Measurements from ENCODE around the gene INO80.

The INO80 gene

GRCh38 chr15:40944510-40945296 is 171.4 kb downstream of the INO80 start:
- no peak for DNase-seq (ENCODE audit: low read depth in 2 of 2)

DNA sequence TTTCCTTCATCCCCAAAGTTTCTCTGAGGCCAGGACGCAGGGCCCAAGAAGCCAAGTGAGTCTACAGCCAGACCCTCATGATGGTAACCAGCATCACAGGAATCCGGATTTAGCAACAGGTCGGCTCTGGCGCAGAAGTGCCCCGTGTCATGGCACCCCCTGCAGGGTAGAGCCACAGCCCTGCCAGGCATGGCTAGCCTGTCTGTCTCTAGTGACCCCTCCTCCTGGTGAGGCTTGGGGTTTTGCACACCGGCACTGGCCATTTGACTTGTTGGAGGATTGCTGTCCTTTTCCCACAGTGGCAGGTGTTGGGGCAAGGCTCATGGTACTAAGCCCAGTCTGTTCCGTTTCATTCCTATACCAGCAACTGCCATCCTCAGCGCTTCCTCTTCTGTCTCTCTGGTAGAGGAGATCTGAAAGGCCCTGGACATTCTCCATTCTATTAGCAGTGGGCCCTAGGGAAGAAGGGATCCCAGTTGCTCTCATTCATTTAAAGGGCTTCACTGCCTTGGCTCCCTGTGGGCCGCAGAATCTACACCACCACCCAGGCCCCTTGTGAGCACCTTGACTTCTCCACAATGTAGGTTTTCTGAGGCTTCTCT is 172.2 kb downstream of the INO80 start:
- DNase-seq (ENCODE audit: low read depth in 2 of 2) = no peak

DNA sequence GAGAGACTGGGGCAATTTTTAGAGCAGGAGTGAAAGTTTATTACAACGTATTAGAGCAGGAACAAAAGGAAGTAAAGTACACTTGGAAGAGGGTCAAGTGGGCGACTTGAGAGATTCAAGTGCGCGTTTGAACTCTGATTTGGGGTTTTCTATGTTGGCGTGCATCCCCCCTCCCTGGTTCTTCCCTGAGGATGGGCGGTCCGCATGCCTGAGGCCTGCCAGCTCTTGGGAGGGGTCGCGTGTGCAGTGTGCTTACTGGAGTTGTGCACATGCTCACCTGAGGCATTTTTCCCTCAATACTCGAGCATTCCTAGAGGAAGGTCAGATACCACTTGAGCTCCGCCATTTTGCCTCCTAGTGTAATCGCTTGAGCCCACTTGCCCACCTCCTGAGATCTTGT is 173.2 kb downstream of the INO80 start:
- no peak for DNase-seq (ENCODE audit: low read depth in 2 of 2)

DNA sequence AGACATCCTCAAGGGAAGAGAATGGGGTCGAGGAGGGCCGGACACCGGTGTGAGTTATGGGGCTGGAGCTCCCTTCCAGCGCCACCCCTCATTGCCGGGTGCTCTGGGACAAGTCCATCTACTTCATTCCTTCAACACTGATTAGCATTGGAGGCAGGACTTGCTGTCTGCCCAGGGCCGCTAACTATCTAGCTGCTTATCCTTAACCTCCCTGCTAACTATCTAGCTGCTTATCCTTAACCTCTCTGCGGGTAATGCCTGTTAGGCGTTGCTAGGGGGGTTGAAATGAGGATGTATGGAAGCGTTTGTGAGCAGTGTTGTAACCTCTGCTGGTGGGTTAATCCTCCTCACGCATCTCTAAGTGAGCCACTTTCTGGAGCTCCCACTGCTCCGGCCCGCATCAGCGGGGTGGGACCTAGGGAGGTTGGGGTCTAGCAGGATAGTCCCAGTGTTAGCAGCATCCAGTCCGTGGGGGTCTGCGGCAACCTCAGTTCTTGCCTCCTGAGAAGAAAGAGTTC is 173.7 kb downstream of the INO80 start:
- no peak for DNase-seq (ENCODE audit: low read depth in 2 of 2)

- peak; percentile 44 to 45 for DNase-seq (ENCODE audit: low read depth in 2 of 2)
Observed at GRCh38 chr15:40941528-40942336, 174.3 kb downstream of the INO80 start.

- no peak for DNase-seq (ENCODE audit: low read depth in 2 of 2)
Observed at GRCh38 chr15:40941068-40941527, 175.0 kb downstream of the INO80 start.

DNA sequence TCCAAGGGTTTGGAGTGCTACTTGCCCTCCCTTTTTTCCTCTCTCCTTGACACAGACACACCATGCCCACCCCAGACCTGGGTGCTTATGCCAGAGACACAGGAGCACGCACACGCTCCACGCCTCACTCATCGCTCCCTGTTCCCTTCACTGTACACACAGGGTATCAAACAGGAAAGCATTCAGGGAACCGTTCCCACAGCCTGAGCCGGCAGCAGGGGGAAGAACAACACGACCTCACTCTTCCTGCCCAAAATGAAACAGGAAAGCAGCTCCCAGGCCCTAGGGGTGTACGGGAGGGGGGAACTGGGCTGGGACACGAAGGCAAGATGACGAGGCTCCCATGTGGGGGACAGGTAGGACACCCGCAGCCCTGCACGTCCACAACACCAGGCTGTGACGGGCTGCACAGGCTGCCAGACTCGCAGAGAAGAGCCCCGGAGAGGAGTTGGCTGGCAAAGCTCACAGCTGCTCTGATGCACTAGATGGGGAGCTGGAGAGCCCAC is 175.7 kb downstream of the INO80 start:
- DNase-seq (ENCODE audit: low read depth in 2 of 2) = no peak

DNA sequence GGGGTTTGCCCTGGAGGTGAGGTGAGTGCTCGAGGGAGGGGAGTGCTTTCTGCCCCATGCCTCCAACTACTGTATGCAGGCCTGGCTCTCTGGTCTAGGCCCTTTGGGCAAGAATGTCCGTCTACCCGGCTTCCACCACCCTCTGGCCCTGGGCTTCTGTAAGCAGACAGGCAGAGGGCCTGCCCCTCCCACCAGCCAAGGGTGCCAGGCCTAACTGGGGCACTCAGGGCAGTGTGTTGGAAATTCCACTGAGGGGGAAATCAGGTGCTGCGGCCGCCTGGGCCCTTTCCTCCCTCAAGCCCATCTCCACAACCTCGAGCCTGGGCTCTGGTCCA is 177.6 kb downstream of the INO80 start:
- DNase-seq (ENCODE audit: low read depth in 2 of 2) = no peak

- no peak for DNase-seq (ENCODE audit: low read depth in 2 of 2)
Observed at GRCh38 chr15:40937762-40938535, 178.1 kb downstream of the INO80 start.

GRCh38 chr15:40936709-40937666 is 179.1 kb downstream of the INO80 start:
- DNase-seq (ENCODE audit: low read depth in 2 of 2) = no peak

DNA sequence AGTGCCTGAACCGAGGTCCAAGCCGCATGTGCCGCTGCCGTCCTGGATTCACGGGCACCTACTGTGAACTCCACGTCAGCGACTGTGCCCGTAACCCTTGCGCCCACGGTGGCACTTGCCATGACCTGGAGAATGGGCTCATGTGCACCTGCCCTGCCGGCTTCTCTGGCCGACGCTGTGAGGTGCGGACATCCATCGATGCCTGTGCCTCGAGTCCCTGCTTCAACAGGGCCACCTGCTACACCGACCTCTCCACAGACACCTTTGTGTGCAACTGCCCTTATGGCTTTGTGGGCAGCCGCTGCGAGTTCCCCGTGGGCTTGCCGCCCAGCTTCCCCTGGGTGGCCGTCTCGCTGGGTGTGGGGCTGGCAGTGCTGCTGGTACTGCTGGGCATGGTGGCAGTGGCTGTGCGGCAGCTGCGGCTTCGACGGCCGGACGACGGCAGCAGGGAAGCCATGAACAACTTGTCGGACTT is 179.8 kb downstream of the INO80 start:
- no peak for DNase-seq (ENCODE audit: low read depth in 2 of 2)

DNA sequence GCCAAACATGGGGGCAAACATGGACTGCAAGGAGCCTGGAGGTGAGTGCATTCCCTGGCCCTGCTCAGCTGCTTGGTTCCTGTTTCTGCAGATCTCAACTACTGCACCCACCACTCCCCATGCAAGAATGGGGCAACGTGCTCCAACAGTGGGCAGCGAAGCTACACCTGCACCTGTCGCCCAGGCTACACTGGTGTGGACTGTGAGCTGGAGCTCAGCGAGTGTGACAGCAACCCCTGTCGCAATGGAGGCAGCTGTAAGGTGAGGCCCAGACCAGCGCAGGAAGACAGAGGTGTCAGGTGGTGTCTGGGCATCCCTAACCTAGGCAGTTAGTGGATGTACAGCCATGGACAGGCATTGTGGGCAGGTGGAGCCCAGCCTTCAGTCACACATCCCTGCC is 181.6 kb downstream of the INO80 start:
- DNase-seq (ENCODE audit: low read depth in 2 of 2) = no peak

DNA sequence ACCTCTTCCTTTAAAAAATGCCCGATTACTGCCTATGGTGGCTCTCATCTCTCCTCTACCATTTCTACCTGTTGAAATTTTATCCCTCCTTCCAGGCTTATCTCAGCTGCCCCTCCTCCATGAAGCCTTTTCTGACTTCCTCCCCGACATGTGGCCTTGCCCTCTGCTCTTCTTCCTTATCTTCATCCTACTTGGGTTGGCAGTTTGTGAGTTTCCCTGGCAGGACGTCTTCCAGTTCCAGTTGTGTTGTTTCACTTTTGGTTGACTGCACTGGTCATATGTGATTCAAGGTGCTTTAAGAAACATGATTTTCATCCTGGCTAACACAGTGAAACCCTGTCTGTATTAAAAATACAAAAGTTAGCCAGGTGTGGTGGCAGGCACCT is 182.6 kb downstream of the INO80 start:
- DNase-seq (ENCODE audit: low read depth in 2 of 2) = no peak

- DNase-seq (ENCODE audit: low read depth in 2 of 2) = no peak
Observed at GRCh38 chr15:40932649-40933516, 183.2 kb downstream of the INO80 start.

DNA sequence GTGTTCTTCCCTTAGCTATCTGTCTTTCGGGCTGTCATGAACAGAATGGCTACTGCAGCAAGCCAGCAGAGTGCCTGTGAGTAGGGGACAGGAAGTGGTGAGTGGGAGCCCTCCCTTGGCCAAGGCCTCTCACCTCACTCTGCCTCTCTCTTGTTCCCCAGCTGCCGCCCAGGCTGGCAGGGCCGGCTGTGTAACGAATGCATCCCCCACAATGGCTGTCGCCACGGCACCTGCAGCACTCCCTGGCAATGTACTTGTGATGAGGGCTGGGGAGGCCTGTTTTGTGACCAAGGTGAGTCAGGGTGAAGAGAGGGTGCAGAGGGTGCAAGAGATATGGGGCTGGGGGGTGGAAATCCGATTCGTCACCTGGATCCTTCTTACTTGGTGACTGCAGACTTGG is 183.9 kb downstream of the INO80 start:
- DNase-seq (ENCODE audit: low read depth in 2 of 2) = no peak

GRCh38 chr15:40931300-40932142 is 184.6 kb downstream of the INO80 start:
- no peak for DNase-seq (ENCODE audit: low read depth in 2 of 2)

DNA sequence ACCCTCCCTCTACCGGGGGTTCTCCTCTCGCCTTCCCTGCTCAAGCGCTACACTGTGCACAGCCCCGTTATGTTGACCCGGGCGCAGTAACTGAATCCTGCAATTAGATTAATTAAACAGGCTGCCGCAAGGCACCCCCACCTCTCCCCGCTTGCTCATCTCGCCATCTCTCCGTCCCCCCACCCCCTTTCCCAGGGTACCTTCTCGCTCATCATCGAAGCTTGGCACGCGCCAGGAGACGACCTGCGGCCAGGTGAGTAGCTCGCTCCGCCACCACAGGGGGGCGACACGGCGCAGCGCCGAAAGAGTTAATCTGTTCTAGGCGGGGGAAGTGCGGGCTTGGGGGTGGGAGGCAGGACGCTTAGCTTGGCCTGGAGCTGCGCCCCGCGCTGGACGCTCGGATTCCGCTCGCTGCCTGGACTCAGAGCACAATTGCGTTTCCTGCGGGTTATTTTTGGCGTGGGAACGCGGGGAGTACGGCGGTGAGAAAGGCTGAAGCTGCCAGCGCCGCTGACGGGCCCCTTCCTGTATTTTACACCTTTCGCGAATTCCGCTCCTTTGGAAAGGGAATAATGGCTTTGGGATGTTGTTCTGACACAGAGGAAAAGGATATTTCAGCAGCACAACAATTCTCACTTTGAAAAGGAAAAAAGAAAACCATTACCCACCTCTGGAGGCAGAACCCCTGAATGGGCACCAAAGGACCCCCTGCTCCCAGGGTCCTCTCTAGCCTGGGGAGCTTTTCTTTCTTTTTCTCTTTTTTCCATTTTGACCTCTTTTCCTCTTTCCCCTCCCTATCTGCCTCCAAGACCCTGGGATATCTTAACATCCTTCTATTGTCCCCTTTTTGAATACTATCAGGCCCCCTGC is 185.4 kb downstream of the INO80 start:
- no peak for DNase-seq (ENCODE audit: low read depth in 2 of 2)
